COLO668 (cell line): ENCODE measurements around the gene PCBP3.

Experiments used
- DNase-seq: peaks from one replicate; lab custom pipeline; 2025; ENCODE audit not compliant: unreplicated experiment; lab: John Stamatoyannopoulos, UW

PCBP3 gene

GRCh38 chr21:45900034-45900868 lies 256.7 kb downstream of the PCBP3 start:
- no peak for DNase-seq

DNA sequence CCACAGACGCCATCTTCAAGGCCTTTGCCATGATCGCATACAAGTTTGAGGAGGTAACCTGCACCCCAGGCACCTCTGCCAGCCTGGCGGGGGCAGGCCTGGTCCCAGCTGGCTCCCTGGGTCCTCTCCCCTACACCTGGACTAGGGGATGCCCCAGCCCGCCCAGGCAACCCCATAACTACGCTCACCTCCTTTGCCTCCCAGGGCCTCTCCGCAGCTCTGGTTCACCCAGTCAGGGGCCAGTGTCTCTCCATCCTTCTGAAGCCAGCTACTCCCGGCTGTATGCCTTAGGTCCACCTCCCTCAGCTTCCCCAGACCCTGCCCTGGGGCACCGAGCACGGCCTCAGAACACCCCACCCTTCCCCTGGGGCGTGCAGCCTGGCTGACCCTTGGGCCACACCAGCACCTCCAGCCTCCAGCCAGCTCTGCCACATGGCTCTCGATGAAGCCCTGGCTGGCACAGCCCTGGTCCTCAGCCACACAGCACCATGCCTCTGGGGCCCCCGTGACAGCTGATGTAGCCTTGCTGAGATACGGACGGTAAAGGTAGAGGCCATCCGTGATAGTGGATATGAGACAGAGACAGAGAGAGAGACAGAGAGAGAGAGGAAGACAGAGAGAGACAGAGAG lies 257.7 kb downstream of the PCBP3 start:
- DNase-seq, result no peak

- no peak for DNase-seq
These were observed 258.9 kb downstream of the PCBP3 start for GRCh38 chr21:45902292-45902995.

- no peak for DNase-seq
These were observed 261.7 kb downstream of the PCBP3 start for GRCh38 chr21:45905196-45905595.

GRCh38 chr21:45906196-45906805 lies 262.8 kb downstream of the PCBP3 start:
- DNase-seq, result no peak

DNA sequence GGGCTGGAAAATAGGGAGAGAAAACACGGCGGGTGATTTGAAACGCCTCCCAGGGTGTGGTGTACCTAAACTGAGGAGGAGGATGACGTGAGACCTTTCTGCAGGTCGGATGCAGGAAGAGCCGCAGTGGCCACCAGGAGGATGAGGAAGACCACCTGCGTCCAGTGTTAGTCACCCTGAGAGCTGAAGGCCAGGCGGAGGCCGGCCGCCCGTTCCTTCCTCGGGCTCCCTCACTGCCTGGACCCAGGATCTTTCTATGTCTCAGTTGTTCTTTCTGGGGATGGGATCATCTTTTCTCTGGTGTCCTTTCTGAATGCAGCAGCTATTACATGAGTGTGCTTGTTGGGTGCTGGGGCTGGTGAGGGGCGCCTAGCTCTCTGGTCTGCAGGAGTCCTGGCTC lies 263.3 kb downstream of the PCBP3 start:
- no peak for DNase-seq

DNA sequence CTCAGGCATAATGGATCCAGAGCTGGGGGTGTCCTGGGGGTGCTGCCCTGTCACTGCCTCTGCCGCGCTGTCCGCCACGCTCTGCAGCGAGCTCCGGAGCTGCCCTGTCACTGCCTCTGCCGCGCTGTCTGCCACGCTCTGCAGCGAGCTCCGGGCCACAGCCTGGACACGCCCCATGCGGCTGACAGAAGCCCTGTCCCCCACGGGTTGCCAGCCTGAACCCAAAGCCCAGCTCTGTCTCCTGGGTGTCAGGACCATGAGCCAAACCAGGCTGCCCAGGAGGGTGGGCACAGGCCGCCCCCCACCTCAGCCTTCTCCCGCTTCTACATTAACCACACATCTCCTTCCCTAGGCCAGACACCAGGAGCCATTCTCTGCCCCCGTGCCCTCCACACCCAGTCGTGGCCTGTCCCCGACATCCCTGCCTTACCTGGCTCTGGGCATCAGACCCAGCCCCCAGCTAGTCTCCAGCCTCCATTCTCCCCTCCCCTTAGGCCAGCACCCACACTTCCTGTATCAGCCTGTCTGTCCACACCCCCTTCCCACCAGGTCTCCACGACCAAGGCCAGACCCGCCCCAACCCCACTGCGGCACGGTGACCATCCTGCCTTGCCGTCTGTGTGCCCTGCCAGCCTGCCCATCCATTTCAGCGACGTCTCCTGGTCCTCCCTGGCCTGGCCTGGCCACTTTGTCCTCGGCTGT lies 265.2 kb downstream of the PCBP3 start:
- no peak for DNase-seq

- DNase-seq, result no peak
These were observed 265.9 kb downstream of the PCBP3 start for GRCh38 chr21:45909238-45909988.

DNA sequence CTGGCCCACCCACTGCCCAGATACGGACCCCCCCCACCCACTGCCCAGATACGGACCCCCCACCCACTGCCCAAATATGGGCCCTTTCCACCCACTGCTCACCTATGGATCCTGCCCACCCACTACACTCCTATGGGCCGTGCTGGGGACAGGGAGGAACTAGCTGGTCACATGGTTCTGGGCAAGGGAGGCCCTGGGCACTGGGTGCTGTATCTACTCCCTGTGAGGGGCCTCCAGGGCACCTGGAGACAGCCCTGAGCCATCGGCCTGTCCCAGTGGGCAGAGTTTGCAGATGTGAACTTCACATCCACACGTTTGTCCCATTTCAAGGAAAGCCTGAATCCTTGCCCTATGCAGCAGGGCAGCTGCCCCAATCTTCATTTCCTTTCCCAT lies 266.6 kb downstream of the PCBP3 start:
- no peak for DNase-seq

- DNase-seq, result peak; percentile 26
These were observed 267.2 kb downstream of the PCBP3 start for GRCh38 chr21:45910548-45911221.

DNA sequence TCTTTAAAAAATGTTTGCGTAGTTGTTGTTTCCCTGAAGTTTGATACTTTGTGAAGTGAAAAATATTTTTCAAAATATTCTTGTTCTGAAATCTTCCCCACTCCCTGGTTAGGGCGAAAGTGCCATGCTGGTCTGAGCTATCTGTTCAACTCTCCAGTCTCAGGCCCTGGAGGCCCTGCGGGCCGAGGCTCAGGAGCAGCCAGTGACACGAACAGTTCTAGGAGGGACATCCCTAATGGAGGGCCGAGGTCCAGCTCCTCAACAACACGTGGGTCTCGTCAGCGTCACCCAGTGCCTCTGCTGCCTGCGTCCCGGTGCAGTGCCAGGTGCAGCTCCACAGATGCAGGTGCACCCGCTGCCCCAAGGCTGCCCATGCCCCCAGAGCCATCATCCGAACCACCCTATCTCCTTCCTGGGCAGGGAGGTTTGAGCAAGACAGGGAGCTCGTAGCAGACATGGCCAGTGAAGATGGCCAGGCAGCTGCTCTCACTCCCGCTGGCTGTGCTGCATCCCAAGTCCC lies 268.3 kb downstream of the PCBP3 start:
- DNase-seq, result no peak

DNA sequence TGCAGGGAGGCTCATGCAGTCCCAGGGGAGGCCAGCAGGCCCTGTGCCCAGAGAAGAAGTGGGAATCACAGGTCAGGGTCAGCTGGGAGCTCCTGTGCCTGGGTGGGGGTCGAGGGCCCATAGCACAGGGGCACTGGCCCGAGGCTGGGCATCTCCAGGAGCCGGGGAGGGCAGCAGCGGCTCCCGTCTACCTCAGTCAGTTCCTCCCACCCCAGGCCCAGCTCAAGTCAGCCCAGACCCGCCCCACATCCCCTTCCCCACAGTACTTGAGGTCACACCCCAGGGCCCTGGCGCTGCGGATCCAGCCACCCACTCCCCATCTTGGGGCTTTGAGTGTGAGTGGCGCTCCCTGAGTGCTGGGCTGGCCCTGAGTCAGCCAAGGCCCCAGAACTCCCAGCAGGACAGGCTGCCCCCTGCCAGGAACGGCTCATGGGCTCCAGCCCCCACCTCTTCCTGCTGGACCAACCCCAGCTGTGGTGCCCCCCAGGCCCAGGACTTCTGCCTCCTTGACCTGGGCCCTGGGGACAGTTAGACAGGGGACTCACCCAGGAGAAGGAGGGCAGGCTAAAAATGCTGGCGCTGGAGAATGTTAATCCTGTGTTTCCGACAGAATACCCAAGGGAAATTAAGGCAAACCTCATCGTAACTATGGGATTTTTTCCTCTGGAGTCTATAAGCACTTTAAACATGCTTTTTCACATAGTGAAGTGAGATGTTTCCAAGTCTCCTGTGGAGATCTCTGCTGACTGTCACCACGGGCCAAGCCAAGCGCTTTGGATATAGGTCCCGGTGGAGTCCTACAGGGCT lies 269.3 kb downstream of the PCBP3 start:
- DNase-seq, result no peak

- DNase-seq, result no peak
These were observed 269.9 kb downstream of the PCBP3 start for GRCh38 chr21:45913418-45913765.

- no peak for DNase-seq
These were observed 270.4 kb downstream of the PCBP3 start for GRCh38 chr21:45913886-45914285.

DNA sequence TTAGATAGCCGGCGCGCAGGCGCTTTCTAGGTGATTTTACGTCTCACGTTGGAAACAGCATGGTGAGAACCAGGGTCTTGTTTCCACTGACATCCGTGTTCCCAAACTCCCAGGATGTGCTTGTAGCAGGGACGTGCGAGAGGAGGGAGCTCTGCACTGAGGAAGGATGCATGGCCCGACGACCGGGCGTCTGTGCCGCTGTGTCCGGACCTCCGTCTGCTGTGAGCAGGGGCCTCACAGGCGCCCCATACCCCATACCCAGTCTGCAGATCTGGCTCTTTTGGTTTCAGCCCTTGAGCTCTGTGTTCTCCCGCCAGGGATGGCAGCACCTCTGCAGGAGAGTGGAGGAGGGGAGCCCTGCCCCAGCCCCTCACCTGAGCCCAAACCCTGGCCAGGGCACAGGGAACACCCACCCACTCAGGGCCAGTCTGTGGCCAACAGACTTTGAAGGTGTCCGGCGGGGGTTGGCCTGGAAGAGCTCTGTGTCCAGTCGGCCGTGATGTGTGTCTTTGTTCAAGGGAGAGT lies 270.9 kb downstream of the PCBP3 start:
- no peak for DNase-seq

DNA sequence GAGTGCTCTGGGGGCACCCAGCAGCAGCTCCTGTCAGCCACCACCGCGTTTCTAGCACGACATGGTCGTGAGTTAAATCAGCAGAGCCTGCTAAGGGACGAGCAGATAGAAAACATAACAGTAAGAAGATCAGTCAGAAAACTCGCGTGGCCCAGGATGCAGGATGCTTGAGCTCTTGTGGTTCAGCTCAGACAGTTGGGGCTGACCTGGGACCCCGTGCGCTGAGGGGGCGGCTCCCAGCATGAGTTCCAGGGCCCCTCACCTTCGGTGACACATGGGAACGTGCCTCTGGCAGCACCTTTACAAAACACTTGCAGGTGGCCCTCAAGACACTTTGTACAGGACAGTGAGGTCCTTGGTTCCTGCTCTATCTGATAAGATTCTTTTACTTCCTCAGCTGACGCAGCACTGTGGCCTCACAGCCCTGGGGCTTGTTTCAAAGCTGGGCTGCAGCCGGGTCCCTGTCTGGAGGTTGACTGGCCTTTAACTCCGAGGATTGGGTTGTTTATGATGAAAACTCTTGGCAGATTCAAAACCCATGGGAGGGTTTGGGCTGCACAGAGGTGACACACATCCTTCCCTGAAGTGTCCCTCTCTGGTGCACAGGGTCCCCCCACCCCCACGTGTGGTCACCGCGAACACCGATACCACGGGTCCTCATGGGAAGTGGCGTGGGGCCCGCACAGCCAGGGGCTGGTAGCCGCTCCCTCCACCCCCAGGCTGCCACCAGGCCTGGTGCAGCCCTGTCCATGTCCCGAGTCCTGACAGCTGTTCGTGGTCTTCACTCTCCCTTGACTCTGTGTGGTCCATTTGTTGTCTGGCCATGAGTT lies 272.7 kb downstream of the PCBP3 start:
- no peak for DNase-seq

GRCh38 chr21:45917241-45917640 lies 273.7 kb downstream of the PCBP3 start:
- DNase-seq, result no peak

DNA sequence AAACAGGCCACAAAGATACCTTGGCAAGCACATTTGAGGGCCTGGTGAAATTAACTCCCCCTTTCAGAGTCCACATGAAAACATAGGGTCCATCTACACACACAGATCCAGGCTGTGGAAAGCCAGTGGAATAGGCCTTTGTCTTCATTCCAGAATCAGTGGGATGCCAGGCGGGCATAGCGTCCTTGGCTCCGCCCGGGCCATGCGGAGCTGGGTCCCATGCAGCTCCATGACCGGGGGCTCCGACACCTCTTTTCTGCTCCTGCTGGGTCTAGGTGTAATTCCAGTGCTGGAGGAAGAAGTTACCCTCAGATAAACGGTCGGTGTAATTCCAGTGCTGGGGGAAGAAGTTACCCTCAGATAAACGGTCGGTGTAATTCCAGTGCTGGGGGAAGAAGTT lies 274.5 kb downstream of the PCBP3 start:
- DNase-seq, result no peak
